HG03108 (cell line): ENCODE data around the gene RBMXL3.

ENCODE experiments used
- ATAC-seq: cut with Tn5 transposase; IDR thresholded peaks from one replicate; pipeline ENCODE4 v1.9.1; 2021; ENCODE audit warnings: moderate library complexity; ENCODE audit not compliant: unreplicated experiment

The RBMXL3 gene

GRCh38 chrX:115233497-115234455, 44.6 kb downstream of the RBMXL3 start, which contains the start of gene LRCH2:
Gene LRCH2 (minus strand): TSS chrX:115234096. CDS start chrX:115234041, 55 bp downstream.
- no peak for ATAC-seq

DNA sequence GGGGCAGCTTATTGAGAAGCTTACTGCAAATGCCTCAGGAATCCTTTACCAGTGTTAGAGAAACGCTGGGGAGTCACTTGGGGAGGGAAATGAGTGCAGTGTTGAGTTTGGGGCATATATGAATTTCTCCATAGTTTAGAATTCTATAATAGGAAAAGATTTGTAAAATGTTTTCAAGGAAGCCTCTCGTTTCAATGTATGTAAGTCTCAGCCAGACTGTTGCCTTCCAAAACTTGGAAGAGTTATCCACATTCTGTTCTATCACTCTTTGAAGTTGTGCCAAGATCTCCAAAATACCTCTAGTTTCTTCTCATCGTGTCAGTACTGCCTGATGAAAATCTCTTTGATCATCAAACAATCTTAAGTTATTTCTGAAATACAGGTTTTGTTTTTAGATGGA, 45.3 kb downstream of the RBMXL3 start:
- no peak for ATAC-seq

DNA sequence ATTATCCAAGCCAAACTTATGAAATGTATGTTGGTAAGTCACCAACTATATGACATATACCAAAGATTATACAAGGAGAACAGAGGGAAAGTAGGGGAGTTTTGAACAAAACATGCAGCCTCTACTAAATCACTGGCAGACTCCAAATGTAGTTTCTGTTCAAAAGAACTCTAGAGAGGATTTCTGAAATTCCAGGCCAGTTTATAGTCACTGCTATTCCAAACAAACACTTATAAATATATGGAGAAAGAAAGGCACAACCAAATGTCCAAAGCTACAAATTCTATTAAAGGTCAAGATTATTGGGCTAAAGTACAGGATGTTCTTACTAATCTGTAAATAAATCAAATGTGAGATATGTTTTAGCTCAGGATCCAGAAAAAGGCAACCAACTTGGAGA, 47.4 kb downstream of the RBMXL3 start:
- ATAC-seq: no peak

- no peak for ATAC-seq
Measured at GRCh38 chrX:115237056-115237455, 47.8 kb downstream of the RBMXL3 start.
